Kidney tubule cell (primary cell): ENCODE data around the gene SMOC1.

Source experiments
- DNase-seq: peaks from one replicate; pipeline ENCODE4 v3.0.0-alpha.2; 2018; ENCODE audit warnings: low spot score

Gene SMOC1

DNA sequence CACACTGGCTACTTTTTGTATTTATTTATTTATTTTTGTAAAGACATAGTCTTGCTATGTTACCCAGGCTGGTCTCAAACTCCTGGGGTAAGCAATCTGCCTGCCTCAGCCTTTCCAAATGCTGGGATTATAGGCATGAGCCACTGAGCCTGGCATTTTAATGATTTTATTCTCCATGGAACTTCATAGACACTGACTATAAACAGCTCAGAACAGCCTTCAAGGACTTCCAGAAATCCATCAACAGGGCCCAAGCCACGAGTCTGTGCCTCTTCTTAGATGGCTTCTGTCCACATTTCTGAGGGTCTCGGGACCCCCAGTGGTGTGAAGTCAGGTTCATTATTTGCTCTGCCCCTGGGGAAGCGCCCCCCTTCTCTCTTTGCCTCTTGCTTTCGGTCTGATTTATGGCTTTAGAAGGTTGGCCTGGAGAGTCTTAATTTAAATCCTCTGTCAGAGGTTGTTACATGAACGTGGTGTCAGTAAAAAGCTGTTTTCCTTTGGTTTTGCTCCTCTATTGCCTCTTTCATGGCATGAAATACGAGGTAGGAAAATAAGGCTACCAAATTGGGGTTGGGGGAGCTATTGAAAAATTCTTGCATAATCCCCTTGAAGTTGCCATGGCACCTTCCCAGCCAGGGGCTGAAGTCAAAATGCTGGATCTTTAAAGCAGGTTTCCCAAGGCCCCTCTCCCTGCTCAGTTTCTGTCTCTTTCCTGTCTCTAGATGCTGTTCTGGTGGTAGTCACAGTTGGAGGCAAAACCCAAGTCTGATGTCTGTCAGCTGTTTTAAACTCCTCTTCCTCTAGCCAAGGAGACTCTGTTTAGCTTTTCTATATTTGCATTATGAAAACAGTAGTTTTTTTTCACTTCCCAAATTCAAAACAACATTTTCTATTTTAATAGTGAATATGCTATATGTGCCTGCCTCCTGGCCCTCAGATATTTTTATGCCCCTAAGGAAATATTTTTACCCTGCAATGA, 129.4 kb downstream of the SMOC1 start:
- DNase-seq, result no peak

GRCh38 chr14:70009961-70010360, 130.7 kb downstream of the SMOC1 start:
- no peak for DNase-seq

DNA sequence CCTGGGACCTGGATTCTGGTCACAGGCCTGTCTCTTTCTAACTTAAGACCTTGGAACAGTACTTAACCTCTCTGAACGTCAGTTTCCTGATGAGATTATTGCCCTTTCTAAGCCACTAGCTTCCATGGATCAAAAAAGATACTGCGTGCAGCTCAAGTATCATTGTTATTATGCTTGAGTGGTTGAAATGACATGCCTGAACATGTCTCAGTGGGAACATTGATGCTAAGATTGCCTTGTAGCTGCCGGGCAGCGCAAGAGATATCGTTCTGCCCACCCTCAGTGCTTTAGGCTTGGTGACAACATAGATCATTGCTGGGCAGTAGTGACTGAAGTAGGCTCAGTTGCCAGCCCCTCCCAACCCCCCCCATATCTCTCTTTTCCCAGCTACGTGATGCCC, 131.9 kb downstream of the SMOC1 start:
- DNase-seq, result no peak

DNA sequence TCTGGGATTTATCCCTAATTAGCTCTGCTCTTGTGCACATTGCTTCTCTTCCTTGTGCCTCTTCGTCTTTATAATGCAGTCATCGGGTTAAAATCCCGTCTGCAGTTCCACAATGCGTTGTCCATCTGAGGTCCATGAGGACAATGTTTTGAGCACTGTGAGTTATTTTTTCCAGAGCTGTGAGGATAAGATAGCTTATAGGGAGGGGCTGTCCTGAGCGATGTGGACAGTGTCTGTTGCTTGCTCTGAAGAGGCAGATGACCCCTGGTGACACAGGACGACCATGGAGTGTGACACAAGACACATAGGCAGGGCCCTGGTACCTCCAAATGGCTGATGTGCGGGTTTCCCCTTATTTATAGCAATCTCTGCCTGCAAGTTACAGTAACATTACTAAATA, 132.5 kb downstream of the SMOC1 start:
- no peak for DNase-seq

GRCh38 chr14:70013271-70013873, 134.2 kb downstream of the SMOC1 start:
- DNase-seq, result peak; percentile 38

DNA sequence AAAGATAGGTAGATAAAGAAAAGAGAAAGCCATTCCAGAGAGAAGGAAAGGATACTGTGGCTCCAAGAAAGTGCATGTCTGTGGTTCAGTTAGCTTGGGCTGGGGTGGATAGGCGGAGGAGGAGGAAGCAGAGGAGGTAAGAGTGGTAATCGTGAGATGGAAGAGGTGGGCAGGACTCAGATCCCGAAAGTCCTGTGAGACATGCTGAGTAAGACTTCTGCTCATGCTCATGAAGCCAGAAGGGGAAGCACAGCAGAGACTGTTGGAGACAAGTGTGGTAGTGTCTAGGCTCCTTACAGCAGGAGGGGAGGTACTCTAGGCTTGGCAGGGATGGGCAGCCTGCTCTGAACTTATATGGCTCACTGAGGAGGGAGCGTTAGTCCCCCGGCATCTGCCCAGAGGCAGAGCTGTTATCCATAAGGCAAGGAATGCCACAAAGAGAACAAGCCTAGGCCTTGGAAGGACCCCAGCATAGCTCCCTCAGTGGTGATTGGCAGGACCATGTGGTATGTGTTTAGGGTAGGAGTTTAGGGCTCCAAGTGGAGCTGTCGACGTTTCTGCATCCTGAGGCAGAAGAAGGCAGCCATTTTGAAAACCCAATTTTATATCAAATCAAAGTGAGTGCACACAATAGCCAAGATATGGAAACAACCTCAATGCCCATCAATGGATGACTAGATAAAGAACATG, 135.3 kb downstream of the SMOC1 start:
- DNase-seq, result no peak

DNA sequence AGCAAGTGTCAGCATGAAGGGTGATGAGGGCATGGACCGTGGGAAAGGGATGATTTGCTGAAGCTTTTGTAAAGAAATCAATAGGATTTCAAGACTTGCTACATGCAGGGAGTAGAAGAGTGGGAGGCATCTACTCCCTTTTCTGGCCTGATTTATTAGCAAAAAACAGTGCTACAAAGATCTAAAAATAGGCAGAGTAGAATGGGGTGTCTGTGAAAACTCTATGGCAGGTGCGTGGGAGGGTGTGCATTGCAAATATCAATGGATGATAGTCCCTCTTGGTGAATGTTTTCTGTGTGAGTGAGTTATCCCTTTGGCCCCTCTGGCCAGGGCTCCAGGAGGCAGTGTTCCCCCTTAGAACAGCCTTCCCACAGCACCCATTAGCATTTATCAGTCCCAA, 139.0 kb downstream of the SMOC1 start:
- DNase-seq, result no peak

- peak; percentile 9 for DNase-seq
These were observed 139.5 kb downstream of the SMOC1 start for GRCh38 chr14:70018713-70019211.

DNA sequence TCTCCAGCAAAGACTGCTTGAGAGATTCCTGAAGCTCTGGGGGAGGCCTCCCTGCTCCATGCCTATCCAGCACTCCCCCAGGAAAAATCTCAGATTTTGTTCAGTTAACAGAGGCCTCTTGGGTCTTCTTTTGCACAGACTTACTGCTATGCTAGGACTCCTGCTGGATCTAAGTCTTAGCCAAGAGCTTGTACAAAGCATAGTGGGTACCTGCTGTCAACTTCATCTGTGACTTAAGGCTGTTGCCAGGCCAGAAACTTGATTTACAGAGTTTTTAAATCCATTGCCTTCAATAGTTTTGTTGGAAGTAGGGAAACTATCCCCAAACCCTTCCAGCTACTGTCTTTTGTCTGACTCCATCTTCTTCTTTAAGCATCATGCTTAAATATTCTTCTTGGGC, 140.5 kb downstream of the SMOC1 start:
- DNase-seq, result no peak

DNA sequence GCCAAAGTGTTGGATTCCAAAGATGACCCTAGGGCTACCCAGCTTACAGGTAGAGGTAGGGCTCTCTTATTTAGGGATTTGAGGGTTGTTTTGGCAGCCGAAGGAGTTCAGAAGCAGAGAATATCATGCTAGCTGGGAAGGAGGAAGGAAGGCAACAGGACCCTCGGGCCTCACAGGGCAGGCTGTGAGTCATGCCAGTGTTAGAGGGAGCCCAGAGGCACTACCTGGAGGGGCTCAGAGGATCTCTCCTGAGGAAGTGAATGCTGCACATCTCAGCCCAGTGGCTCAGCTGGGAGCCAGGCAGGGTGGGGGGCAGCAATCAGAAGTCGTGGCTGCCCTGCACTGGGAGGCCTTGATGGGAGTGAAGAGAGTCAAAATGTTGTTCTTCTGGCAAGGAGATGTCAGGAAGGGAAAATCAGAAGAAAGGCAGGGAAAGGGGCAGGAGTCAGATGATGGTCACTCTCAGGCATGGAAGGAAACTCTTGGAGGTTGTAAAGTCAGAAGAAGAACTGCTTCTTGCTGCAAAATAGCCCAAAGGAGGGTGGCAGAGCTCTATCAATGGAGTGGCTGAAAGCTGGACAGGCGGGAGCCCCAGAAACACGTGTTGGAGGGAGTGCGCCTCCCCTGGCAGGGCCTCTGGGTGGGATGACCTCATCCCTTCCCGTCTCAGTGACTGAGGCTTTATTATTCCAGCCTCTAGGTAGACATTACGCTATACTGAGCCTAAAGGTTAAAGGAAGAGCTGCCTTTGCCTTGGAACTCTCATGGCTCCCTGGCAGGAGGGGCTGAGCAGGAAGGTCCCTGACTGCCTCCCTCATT, 141.3 kb downstream of the SMOC1 start:
- no peak for DNase-seq

DNA sequence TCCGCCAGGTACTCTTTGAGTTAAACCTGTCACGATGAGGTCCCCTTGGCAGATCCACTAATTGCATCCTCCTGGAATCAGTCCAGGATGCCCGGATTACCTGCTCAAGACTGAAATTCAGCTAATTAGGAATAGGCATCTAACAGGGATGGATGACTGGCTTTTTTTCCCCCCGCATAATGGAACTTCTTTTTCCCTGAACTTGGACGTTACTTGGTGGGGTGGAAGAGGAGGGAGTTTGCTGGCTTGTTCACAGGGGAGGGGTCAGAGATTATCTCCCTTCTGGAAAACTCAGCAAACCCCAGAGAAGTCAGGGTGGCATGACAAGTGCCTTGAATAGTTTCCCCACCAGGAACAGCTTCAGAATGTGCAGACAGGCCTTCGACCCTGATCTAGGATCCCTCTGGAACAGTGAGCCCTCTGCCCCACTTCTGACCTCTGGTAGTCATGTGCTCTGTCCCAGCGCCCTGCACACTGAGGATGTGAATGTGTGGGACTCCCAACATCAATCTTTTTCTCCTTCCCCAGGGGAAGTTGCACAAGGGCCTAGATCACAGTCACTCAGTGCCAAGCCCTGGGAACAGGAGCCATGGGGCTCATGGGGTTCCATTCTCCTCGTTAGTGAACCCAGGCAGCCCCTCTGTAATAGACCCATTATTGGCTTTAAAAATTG, 142.5 kb downstream of the SMOC1 start:
- no peak for DNase-seq

GRCh38 chr14:70022771-70023445, 143.7 kb downstream of the SMOC1 start:
- DNase-seq, result no peak

GRCh38 chr14:70023871-70024270, 144.7 kb downstream of the SMOC1 start:
- DNase-seq, result peak; percentile 53

- peak; percentile 55 for DNase-seq
These were observed 148.7 kb downstream of the SMOC1 start for GRCh38 chr14:70027785-70028428.

DNA sequence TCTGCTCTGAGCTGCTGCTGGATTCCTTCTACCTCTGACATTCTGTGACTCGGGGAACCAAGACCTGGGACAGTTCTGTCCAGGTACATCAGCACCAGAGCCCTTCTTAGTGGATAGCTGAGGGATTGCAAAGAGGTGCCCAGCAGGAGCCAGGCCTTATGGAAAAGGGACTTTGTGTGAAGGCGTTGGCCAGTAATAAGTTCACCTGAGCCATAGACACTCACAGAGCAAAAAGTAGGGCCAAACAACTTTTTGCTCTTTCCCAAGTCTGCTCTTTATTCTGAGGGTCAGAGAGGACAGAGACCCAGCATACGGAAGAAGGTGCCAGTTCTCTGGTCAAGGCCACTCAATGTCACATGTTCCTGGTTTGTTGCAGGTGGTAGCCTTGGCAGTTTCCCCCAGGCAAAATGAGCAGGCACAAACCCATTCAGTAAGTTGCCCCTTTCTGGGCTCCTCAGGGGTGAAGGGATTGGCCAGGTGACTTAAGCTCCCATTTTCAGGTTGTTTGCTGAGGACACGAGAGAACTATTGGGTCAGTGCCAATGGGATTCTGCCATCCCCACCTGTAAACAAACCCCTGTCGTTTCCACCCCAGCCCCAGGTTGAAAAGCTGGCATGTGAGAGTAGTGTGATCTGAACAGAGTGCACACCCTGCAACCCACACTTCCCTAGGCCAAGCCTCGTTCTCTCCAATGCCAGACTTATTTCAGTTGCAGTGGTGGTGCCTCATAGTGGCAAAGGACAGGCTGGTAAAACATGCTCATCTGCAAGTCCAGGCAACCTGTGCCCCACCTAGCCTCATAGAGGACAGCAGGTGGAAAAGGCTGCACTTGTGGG, 150.3 kb downstream of the SMOC1 start:
- no peak for DNase-seq

- DNase-seq, result no peak
These were observed 152.8 kb downstream of the SMOC1 start for GRCh38 chr14:70032016-70032415.

DNA sequence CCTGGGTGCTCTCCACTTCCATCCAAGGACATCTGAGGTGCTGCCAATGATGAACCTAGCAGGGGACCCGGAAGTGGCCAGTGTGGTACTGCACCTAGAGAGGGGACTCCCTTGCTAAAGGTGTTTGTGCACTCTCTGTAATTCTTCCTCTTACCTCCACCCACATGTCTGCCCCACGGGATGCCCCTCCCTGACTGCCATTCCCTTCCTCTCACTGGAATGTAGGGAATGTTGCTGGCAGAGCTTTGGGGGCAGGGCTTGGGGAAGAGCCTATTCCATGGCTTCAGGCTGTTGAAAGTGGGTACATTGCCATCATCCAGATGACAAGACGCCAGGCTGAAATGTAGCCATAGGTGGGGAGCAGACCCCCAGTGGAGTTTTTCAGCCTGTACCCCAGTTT, 153.2 kb downstream of the SMOC1 start:
- peak; percentile 73 for DNase-seq

DNA sequence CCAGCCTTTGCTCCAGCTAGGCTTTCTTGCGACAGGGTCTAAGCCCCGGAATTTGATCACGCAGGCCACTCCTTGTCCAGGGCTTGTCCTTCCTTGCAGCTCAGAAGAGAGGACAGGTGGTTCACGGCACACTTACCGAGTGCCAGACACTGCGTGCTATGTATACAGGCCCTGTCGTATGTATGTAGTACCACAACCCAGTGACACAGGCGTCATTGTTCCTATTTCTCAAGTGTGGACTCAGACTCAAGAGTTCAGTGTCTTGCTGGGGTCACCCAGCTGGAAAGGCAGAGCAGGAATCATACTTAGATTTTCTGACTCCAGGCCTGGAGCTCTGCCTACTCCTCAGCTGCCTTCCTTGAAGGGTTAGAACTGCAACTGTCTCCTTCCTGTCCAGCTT, 153.9 kb downstream of the SMOC1 start:
- no peak for DNase-seq

GRCh38 chr14:70033561-70033960, 154.3 kb downstream of the SMOC1 start:
- DNase-seq, result no peak
